Activated naive CD4-positive, alpha-beta T cell treated with anti-CD3 and anti-CD28 coated beads for 36 hours (primary cell): ENCODE data around the gene SFT2D3. TPM values are rescaled to one million over a fixed set of nuclear protein-coding genes. Genes with fewer than 3 reads are reported as not detected.

Experiments used
- CTCF ChIA-PET: fragments of 350-600 bp; sonication (Branson Sonifier 250); formaldehyde crosslinking; loops from one replicate; lab custom pipeline; 2021; ENCODE audit warnings: antibody characterized with exemption; lab: Charles Lee
- DNase-seq: peaks from one replicate; pipeline ENCODE4 v3.0.0-alpha.2; 2020
- H3K27ac Mint-ChIP-seq: one replicate; pipeline ENCODE4 v1.8.0; 2021; ENCODE audit warnings: mild to moderate bottlenecking, mixed read lengths
- H3K27me3 Mint-ChIP-seq: one replicate; pipeline ENCODE4 v1.8.0; 2021; ENCODE audit warnings: low read depth, mixed read lengths
- H3K36me3 Mint-ChIP-seq: one replicate; pipeline ENCODE4 v1.8.0; 2021; ENCODE audit warnings: low read depth, mixed read lengths
- H3K4me1 Mint-ChIP-seq: one replicate; pipeline ENCODE4 v1.8.0; 2021; ENCODE audit warnings: low read depth, mixed read lengths
- H3K4me3 Mint-ChIP-seq: one replicate; pipeline ENCODE4 v1.8.0; 2021; ENCODE audit warnings: mild to moderate bottlenecking, moderate library complexity, mixed read lengths
- H3K9me3 Mint-ChIP-seq: one replicate; pipeline ENCODE4 v1.8.0; 2021; ENCODE audit warnings: mixed read lengths
- intact Hi-C: fragments of 100-400 bp; cut with micrococcal nuclease; formaldehyde crosslinking; loops from one replicate; pipeline ENCODE4 v1.15.1; 2023
- total RNA-seq, 2 experiments: library from RNA; stranded (reverse); gene quantifications; one replicate each; pipeline ENCODE4 v1.2.3, GENCODE V29; 2021

SFT2D3 gene
- total RNA-seq: 1 to 10 TPM; 3.1 to 3.3 TPM

GRCh38 chr2:127701193-127701650 lies at the start of gene SFT2D3:
Gene SFT2D3 (plus strand): TSS chr2:127701497. CDS start chr2:127701529, 32 bp downstream.
- H3K36me3 Mint-ChIP-seq: peaks cover 28% of the 10 kb centered on the region
- H3K4me3 Mint-ChIP-seq: peak within 1 kb of the TSS; percentile 88
- H3K9me3 Mint-ChIP-seq: no peaks in the 10 kb centered on the region
- no peaks in the 10 kb centered on the region for H3K27me3 Mint-ChIP-seq
- CTCF ChIA-PET: no interaction called here
- peak within 1 kb of the TSS; percentile 95 for H3K27ac Mint-ChIP-seq
- DNase-seq: peak; percentile 94
- peaks cover 38% of the 10 kb centered on the region for H3K4me1 Mint-ChIP-seq
- intact Hi-C loops: loop anchor here (1.0 to 5.0 kb wide), 7 partner anchors 61 to 619 kb away; partner anchors contain the start of genes HS6ST1, IWS1, POLR2D and WDR33

DNA sequence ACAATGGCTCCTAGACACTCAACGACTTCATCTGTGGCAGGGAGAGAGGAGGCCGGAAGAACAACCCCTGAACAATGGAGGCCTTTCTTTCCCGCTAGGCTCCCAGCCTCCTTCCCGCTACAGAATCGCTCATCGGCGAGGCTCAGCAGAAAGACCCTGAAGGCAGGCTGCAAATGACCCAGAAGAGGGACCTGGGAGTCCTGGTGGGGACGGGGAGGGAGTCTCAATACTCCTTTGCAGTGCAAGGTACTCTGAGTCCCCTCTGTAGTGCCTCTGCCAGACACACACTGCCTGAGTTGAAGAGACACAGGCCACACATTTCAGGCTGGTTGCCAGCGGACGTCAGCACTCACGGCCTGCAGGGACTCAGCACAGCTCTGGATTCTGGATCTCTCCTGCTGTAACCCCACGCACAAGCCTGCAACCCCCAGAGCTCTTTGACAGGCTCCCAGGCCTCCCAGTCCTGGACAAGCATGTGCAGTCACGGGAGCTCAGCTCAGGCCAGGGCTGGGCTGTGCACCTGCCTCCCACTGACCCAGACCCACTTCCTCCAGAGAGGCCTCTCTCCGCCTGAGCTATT lies 49.2 kb upstream of the SFT2D3 start:
- intact Hi-C loops: no loop called here
- Mint-ChIP-seq H3K36me3 (no peaks in the 10 kb centered on the region), H3K4me1 (peaks cover 9% of the 10 kb centered on the region)

DNA sequence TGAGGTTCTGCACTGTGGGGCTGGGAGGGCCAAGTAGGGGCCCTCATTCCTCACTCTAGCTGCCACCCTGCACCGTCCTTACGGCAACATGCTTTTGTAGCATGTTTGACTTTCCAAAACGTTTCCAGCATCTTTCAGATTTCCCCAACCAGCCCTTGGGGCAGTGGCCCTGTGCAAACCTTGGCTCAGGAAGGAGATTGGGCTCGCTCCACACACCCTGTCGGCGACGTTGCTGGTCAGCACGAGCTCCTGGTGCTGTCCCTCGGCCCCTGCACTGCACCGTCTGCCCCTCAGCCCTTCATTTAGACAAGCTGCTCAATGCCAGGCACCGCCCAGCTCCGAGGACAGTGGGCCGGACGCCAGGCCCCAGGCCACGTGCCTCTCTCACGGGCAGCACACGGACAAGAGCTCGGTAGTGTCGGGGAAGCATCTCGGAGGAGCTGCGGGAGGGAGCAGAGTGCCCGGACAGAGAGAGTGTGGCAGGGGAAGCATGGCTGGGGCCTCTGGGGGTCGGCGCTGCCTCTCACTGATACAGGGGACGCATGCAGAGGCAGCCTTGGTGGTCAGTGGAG lies 48.4 kb upstream of the SFT2D3 start:
- intact Hi-C loops: no loop called here
- no peaks in the 10 kb centered on the region for H3K9me3 Mint-ChIP-seq
- no peak for DNase-seq
- H3K27me3 Mint-ChIP-seq: no peaks in the 10 kb centered on the region
- no peaks in the 10 kb centered on the region for H3K36me3 Mint-ChIP-seq
- no peak overlapping the region for H3K4me3 Mint-ChIP-seq
- CTCF ChIA-PET: interaction anchor here (0.6 to 11.0 kb wide), 4 partner anchors 11 to 65 kb away, joined by 3 to 145 read pairs (median 4); no protein-coding TSS in a partner anchor
- peaks cover 9% of the 10 kb centered on the region for H3K4me1 Mint-ChIP-seq
- no peak overlapping the region for H3K27ac Mint-ChIP-seq

More for the DNA sequence above, 49.2 kb upstream of the SFT2D3 start:
- CTCF ChIA-PET: interaction anchor here (0.8 to 11.0 kb wide), 2 partner anchors 10 to 59 kb away, joined by 4 to 145 read pairs; no protein-coding TSS in a partner anchor
- Mint-ChIP-seq H3K27me3 (no peaks in the 10 kb centered on the region), H3K4me3 (no peak overlapping the region), H3K9me3 (no peaks in the 10 kb centered on the region), H3K27ac (no peak overlapping the region)
- no peak for DNase-seq

- DNase-seq: no peak
- CTCF ChIA-PET: interaction anchor here (0.7 to 11.0 kb wide), 3 partner anchors 13 to 60 kb away, joined by 3 to 145 read pairs (median 3); no protein-coding TSS in a partner anchor
Measured at GRCh38 chr2:127653421-127654083, 47.7 kb upstream of the SFT2D3 start.

GRCh38 chr2:127654084-127654837 lies 47.0 kb upstream of the SFT2D3 start:
- CTCF ChIA-PET: interaction anchor here (0.5 to 11.0 kb wide), 3 partner anchors 20 to 310 kb away, joined by 3 to 145 read pairs (median 4); no protein-coding TSS in a partner anchor
- Mint-ChIP-seq H3K4me1 (peaks cover 4% of the 10 kb centered on the region), H3K27ac (no peak overlapping the region), H3K36me3 (no peaks in the 10 kb centered on the region), H3K9me3 (no peaks in the 10 kb centered on the region), H3K27me3 (no peaks in the 10 kb centered on the region), H3K4me3 (no peak overlapping the region)
- intact Hi-C loops: no loop called here
- no peak for DNase-seq

More at GRCh38 chr2:127653421-127654083, 47.7 kb upstream of the SFT2D3 start:
- peaks cover 6% of the 10 kb centered on the region for H3K4me1 Mint-ChIP-seq
- H3K9me3 Mint-ChIP-seq: no peaks in the 10 kb centered on the region
- H3K27ac Mint-ChIP-seq: no peak overlapping the region
- intact Hi-C loops: no loop called here
- H3K36me3 Mint-ChIP-seq: no peaks in the 10 kb centered on the region
- H3K4me3 Mint-ChIP-seq: no peak overlapping the region
- H3K27me3 Mint-ChIP-seq: no peaks in the 10 kb centered on the region

- Mint-ChIP-seq H3K4me3 (no peak overlapping the region), H3K4me1 (no peaks in the 10 kb centered on the region), H3K27me3 (no peaks in the 10 kb centered on the region), H3K27ac (no peak overlapping the region), H3K36me3 (no peaks in the 10 kb centered on the region), H3K9me3 (no peaks in the 10 kb centered on the region)
- CTCF ChIA-PET: interaction anchor here (0.7 kb wide), 1 partner anchor 63 kb away, joined by 4 read pairs; no protein-coding TSS in a partner anchor
- intact Hi-C loops: no loop called here
- DNase-seq: no peak
Measured at GRCh38 chr2:127654838-127655175, 46.5 kb upstream of the SFT2D3 start.

- no peak overlapping the region for H3K27ac Mint-ChIP-seq
- CTCF ChIA-PET: interaction anchor here (0.7 to 0.8 kb wide), 2 partner anchors 15 to 64 kb away, joined by 4 to 5 read pairs; no protein-coding TSS in a partner anchor
- H3K4me3 Mint-ChIP-seq: no peak overlapping the region
- intact Hi-C loops: no loop called here
- H3K27me3 Mint-ChIP-seq: no peaks in the 10 kb centered on the region
- H3K4me1 Mint-ChIP-seq: no peaks in the 10 kb centered on the region
- H3K36me3 Mint-ChIP-seq: no peaks in the 10 kb centered on the region
- no peak for DNase-seq
- no peaks in the 10 kb centered on the region for H3K9me3 Mint-ChIP-seq
Measured at GRCh38 chr2:127655209-127656073, 45.9 kb upstream of the SFT2D3 start.

DNA sequence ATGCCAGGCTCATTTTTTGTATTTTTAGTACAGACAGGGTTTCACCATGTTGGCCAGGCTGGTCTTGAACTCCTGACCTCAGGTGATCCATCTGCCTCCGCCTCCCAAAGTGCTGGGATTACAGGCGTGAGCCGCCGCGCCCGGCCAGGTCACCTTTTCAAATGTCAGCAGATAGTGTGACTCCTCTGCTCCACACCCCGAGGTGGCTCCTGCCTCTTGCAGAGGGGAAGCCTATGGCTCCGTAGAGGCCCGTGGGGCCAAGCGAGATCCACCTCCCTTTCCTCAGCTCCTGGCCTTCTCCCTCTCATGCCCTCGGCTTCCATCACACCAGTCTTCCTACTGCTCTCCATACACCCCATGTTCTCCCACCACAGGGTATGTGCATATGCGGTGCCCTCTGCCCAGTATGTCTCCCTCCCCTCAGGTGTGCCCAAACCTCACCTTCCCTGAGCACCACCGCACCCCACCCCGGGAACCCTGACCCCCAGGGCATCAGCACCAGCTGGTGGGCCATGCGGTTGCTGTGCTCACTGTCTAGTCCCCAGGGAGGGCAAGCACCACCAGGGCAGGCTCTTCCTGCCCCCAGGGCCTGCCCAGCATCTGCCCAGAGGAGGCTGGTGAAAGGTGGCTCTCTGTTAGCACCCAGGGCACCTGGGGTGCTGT lies 44.6 kb upstream of the SFT2D3 start:
- Mint-ChIP-seq H3K27me3 (peaks cover 6% of the 10 kb centered on the region), H3K9me3 (no peaks in the 10 kb centered on the region), H3K4me3 (no peak overlapping the region), H3K36me3 (no peaks in the 10 kb centered on the region), H3K27ac (no peak overlapping the region), H3K4me1 (no peaks in the 10 kb centered on the region)
- CTCF ChIA-PET: interaction anchor here (0.8 to 1.3 kb wide), 2 partner anchors 16 to 66 kb away, joined by 5 read pairs; no protein-coding TSS in a partner anchor
- intact Hi-C loops: no loop called here
- no peak for DNase-seq

- no peaks in the 10 kb centered on the region for H3K4me1 Mint-ChIP-seq
- no peaks in the 10 kb centered on the region for H3K9me3 Mint-ChIP-seq
- CTCF ChIA-PET: interaction anchor here (1.3 kb wide), 1 partner anchor 66 kb away, joined by 5 read pairs; no protein-coding TSS in a partner anchor
- H3K27me3 Mint-ChIP-seq: peaks cover 11% of the 10 kb centered on the region
- intact Hi-C loops: no loop called here
- H3K36me3 Mint-ChIP-seq: no peaks in the 10 kb centered on the region
- no peak overlapping the region for H3K27ac Mint-ChIP-seq
- no peak overlapping the region for H3K4me3 Mint-ChIP-seq
- DNase-seq: no peak
Measured at GRCh38 chr2:127657232-127657595, 44.1 kb upstream of the SFT2D3 start.

GRCh38 chr2:127658146-127658545 lies 43.2 kb upstream of the SFT2D3 start:
- intact Hi-C loops: no loop called here
- H3K4me3 Mint-ChIP-seq: no peak overlapping the region
- no peak overlapping the region for H3K27ac Mint-ChIP-seq
- H3K9me3 Mint-ChIP-seq: no peaks in the 10 kb centered on the region
- no peak for DNase-seq
- H3K27me3 Mint-ChIP-seq: peaks cover 12% of the 10 kb centered on the region
- H3K36me3 Mint-ChIP-seq: no peaks in the 10 kb centered on the region
- CTCF ChIA-PET: interaction anchor here (1.3 kb wide), 1 partner anchor 67 kb away, joined by 5 read pairs; no protein-coding TSS in a partner anchor
- no peaks in the 10 kb centered on the region for H3K4me1 Mint-ChIP-seq
